A204.1 (cell line): ENCODE measurements around the gene PPP2R2B.

ENCODE experiments used
- FAIRE-seq: peaks from 2 replicates; lab custom pipeline; 2012; peaks lifted over from hg19 to GRCh38; lab: Jason Lieb, UNC

Gene PPP2R2B

DNA sequence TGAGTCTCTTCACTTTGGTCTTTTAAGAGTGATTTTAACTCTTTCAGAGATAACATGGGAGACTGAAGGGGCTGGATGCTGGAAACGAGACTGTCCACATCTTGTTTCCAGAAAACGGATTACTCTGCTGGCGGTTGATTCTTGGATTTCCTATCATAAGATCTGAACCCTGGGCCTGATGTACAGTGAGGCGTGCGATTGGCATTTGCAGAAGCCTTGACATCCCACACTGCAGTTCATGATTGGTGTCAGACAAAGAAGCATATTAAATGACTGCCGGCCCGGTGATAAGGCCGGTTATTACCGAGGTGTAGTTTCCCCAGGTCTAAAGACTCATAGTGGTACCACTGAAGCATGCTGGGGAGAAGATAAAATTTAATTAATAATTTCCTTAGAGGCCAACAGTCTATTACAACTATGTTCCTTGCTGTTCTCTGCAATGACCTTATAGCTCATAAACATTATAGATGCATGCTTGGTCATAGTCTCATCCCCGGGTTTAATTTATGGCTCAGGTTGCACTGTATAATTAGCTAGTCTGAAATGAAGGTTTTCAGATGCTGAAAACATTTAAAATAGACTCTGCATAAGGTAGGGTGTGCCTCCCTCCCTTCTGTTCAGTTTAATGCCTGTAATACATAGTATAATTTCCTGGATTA lies 99.2 kb downstream of the PPP2R2B start:
- FAIRE-seq = no peak

DNA sequence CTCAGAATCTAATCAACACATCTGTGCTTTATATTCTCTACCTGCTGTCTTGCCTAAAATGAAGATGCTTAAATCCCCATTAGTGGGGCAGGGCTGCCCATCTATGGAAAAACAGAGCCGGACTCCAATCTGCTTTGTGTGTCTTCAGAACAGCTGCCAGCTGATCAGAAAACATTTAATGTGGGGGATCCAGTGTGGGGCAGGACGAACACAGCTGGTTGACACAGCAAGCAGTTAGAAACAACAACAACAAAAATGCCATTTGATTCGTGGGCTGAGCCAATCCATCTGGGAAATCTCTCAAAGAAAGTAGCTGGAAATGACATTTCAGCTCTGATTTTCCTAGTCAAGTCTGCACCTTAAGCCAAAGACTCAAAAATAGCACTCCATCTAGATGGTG lies 99.8 kb downstream of the PPP2R2B start:
- FAIRE-seq = no peak

DNA sequence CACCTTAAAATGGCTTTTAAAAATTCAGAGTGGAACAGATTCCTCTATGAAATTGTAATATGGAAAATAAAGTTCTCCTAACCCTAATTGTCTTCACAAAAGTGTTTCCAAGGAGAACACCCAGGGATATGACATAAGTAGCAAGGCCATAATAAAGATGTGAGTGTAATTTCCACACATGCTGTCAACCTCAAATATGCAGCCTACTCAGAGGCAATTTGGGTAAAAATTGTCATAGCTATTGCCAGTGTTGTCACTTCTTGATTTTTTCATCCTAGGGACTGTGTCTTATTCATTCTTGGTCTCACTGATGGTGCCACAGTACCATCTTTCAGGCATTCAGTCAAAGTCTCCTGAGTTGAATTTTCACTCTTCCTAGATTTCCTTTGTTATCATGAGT lies 100.3 kb downstream of the PPP2R2B start:
- FAIRE-seq = no peak

GRCh38 chr5:146772881-146773466 lies 105.6 kb downstream of the PPP2R2B start:
- no peak for FAIRE-seq

DNA sequence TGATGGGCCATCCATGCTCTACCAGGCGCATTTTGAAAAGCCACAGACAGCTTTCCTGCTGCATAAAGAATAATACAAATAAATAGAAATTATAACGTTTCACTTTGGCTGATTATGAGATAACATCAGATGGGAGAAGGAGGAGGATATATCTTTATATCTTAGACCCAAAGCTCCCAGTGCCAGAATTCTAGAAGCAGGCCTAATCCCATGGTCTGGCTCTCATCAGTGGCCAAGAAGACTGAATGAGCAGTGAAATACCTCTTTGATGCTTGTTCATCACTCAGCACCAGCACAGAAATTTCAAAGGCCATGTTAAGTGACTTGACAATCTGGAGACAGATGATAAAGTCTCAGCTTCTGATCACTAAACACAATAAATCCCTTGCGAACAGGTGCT lies 107.6 kb downstream of the PPP2R2B start:
- FAIRE-seq = no peak

DNA sequence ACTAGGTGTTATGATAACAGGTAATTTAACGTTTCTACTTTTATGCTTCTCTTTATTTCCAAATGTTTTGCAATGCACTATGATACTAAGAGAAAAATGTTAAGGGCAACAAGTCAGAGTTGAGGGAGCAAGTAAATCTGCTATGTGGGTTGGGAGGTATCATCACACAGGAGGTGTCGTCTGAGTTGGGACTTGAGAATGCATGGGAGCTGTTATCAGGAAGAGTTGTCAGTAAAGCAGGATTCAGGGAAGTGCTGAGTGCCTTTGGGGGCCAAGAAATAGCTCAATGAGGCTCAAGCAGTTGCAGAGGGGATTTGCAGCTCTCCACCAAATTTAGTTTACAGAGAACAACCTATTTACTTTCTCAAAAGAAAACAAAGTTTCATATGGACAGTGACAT lies 108.0 kb downstream of the PPP2R2B start:
- no peak for FAIRE-seq

- no peak for FAIRE-seq
Observed at GRCh38 chr5:146767534-146767933, 111.0 kb downstream of the PPP2R2B start.

DNA sequence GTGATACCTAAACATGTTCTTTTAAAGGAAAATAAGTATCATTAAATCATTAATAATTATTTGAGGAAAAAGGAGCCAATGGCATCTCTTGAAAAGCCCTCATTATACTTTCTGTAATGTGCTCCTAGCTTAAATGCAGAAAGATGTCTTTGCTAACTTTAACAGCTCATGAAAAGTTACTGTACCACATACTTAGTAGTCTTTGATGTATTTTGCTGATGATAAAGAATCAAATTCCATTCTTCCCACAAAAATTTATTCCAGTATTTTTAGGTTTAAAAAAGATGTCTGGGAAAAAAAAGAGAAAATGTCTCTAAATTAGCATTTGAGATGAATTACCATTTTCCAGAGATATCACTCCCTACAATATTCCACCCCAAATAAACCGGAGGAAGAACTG lies 112.5 kb downstream of the PPP2R2B start:
- FAIRE-seq = no peak

DNA sequence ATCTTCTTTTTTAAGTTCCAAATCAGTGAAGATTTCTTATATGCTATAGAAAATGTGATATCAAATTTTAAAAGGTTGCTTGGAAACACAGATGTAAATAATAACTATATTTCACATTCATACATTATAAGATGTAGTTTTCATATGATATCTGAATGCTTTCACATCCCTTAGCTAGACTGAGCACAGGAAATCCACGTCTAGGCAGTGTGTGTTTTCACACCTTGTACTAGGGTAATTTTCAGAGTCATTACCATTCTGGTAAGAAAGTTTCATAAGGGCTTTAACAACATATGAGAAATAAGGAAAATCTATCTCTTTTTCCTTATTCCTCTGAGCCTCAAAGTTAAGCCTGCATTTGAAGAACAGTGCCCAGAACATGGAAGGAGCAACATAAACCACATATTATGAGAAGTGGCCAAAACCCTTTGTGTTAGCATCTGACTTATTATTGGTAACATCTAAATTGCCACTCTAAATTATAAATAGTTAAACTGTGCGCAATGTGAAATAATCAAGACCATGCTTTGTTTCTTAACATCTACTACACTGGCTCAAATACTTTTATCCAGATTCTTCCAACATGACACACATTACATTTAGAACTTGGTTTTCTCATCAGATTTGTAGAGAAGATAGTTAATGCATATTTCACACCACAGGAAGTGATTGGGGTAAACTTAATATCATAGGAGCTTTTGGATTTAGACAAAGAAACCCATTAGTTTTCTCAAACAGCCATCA lies 113.3 kb downstream of the PPP2R2B start:
- FAIRE-seq = no peak

DNA sequence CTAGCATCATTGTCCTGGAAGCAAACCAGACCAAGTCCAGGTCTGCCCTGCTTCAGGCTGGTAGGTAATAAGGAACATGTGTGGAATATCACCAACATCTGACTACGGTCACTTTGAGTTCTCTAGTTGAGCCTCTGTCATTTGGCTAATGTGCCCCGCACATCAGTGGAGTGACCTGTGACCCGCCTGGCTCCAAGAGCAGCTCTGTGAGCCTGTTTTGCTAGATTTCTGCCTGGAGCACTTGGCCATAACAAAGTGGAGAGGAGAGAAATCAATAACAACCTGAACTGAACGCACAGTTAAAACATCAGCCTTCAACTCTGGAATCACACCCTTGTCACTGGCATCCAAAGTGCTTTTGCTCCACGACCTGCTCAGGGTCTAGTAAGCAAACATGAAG lies 115.7 kb downstream of the PPP2R2B start:
- no peak for FAIRE-seq

DNA sequence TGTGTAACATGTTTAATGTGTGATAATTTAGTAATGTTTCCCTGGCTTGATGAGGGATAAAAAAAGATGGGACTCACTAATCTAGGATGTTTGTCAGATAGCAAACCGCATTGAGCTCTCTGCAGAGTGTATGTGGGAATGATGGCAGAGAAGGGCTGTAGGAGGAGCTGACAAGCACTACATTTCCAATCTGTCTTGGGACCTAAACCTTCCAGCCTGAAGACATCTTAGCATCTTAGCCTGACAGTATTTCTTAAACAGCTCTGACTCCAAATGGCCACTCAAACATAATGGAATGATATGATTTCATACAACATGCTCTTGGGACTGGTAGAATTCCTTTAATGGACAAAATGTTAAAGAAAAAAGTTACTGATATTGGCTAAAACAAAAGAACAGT lies 116.7 kb downstream of the PPP2R2B start:
- no peak for FAIRE-seq

- FAIRE-seq = no peak
Observed at GRCh38 chr5:146758938-146759337, 119.6 kb downstream of the PPP2R2B start.

DNA sequence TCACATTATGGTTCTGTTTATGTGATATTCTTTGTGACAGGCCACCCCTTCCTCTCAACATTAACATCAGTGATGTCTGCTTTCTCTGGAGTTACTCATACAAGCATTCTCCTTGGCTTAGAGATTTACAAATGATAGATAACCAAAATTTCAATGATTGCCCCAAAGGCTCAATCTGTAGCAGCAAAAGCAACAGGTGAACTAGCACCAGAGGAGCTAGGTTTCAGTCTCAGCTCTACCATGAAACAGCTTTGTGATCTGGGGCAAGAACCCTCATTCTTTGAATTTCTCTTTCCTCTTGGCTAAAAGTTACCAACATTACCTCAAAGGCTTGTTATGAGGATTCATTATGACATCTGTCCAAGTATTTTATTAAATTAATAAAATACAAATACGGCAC lies 120.5 kb downstream of the PPP2R2B start:
- no peak for FAIRE-seq

- no peak for FAIRE-seq
Observed at GRCh38 chr5:146756546-146756945, 122.0 kb downstream of the PPP2R2B start.

DNA sequence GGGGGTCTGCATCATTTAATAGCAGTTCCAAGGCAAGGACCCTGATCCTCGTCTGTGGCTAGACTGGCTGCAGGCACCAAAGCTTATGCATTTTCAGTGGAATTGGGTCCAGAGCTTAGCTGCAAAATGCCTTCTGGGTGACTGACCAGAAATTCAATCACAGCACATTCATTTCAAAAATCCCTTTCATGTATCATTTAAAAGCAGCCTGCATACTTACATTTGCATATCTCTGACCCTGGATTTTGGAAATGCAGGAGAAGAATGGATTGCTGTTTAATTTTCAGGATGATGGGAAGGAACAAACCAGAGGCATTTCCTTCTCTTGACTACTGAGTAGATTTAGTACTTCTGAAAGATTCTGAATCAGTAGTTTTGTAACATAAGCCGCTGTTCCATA lies 122.8 kb downstream of the PPP2R2B start:
- FAIRE-seq = no peak

DNA sequence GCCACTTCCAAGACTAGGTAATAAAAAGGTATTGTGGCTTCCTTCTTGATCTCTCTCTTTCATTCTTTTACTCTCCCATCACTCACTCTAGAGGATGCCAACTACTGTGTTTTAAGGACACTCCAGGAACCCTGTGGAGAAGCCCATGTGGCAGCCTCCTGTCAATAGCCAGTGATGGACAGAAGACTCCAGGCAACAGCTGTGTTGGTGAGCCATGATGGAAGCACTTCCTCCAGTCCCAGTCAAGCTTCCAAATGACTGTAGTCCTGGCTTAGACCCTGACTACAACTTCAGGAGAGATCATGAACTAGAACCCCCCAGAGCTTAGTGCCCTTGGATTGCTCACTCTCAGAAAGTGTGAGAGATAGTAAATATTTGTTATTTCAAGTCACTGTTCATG lies 123.9 kb downstream of the PPP2R2B start:
- FAIRE-seq = no peak

GRCh38 chr5:146753641-146754040 lies 124.9 kb downstream of the PPP2R2B start:
- no peak for FAIRE-seq

DNA sequence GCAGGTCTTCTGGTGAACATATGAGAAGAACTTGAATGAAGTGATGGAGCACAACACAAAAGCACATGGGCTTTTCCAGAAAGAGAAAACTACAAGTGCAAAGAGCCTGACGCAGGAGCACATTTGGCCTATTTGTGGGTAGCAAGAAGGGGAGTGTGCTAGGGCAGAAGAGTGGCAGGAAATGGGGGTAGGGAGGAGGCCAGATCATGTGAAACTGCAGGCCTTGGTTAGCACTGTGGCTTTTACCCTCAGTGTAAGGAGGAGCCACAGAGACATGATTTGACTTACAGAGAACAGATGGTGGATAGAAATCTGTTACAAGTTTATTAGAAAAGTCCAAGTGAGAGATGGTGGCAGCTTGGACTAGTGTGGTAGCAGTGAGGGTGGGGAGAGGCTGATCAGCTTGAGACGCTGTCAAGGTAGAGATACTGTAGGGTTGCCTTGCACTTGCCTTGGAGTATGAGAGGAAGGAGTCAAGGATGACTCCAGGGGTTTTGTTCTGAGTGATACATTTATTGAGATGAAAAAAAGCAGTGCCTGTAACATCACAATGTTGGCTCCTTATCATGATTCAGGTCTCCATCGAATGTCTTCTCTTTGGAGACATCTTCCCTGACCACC lies 126.7 kb downstream of the PPP2R2B start:
- FAIRE-seq = no peak

DNA sequence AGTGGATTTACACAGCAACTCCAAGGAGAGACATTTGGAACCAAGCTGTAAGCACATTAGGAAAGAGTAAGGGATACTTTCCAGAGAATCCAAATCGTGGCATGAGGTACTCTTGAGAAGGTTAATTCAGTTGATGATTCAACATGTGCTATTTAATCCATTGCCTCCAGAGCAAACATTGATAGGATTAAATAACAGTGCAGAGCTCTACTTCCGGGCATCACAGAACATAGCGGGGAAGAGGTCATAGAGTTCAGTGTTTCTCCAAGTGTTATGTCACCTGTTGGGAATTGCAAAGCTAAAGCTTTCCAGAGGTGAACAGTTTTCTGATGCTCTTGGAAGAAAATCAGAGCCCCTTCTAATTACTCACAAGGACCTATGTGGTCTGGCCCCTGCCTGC lies 127.5 kb downstream of the PPP2R2B start:
- FAIRE-seq = no peak

DNA sequence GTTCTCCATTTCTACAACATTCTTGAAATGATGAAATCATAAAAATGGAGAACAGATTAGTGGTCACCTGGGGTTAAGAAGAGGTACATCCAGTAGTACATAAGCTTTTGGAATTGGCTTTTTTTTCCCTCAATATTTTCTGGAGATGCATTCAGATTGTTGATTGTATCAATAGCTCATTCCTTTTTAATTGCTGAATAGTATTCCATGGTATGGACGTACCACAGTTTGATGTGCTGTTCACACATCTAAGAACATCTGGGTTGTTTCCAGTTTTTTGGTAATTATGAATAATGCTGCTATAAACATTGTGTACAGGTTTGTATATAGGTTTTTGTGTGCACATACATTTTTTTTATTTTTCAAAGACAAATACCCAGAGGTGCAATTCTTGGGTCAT lies 130.0 kb downstream of the PPP2R2B start:
- FAIRE-seq = no peak

- FAIRE-seq = no peak
Observed at GRCh38 chr5:146745931-146746577, 132.5 kb downstream of the PPP2R2B start.

GRCh38 chr5:146744068-146744745 lies 134.3 kb downstream of the PPP2R2B start:
- no peak for FAIRE-seq
